Measurements from ENCODE around the gene PCBP1. TPM values are rescaled to one million over a fixed set of nuclear protein-coding genes. Genes with fewer than 3 reads are reported as not detected.

Gene PCBP1
- total RNA-seq, 1 donor from 2014 or later: 210 TPM

DNA sequence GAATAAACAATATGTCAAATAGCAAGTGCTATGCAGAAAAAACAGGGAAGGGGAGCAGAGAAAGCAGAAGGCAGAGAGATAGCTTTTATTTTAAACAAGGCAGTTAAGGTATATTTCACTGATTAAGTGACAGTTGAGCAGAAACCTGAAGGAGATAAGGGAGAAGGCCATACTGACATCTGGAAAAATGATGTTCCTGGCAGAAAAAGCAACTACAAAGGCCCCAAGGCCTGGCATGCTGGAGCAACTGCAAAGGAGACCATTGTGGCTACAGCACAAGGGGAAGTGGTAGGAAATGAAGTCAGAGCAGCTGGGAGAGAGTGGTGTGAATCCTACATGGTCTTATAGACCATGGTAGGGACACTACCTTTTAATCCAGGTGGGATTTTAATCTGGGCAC lies 8.9 kb upstream of the PCBP1 start:
- Histone ChIP-seq H3K9me3 (no peaks in the 10 kb centered on the region), H3K4me3 (no peak overlapping the region), H3K27ac (no peak overlapping the region), H3K27me3 (no peaks in the 10 kb centered on the region), H3K4me1 (peaks cover 29% of the 10 kb centered on the region), H3K36me3 (peaks cover 5 to 57% of the 10 kb centered on the region in 2 donors)
- TF ChIP-seq, protein P1, sequence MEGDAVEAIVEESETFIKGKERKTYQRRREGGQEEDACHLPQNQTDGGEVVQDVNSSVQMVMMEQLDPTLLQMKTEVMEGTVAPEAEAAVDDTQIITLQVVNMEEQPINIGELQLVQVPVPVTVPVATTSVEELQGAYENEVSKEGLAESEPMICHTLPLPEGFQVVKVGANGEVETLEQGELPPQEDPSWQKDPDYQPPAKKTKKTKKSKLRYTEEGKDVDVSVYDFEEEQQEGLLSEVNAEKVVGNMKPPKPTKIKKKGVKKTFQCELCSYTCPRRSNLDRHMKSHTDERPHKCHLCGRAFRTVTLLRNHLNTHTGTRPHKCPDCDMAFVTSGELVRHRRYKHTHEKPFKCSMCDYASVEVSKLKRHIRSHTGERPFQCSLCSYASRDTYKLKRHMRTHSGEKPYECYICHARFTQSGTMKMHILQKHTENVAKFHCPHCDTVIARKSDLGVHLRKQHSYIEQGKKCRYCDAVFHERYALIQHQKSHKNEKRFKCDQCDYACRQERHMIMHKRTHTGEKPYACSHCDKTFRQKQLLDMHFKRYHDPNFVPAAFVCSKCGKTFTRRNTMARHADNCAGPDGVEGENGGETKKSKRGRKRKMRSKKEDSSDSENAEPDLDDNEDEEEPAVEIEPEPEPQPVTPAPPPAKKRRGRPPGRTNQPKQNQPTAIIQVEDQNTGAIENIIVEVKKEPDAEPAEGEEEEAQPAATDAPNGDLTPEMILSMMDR (IDR thresholded peaks at IDR 0.05): no peak
- TF ChIP-seq POLR2A (IDR thresholded peaks at IDR 0.05): no peak
- no peak for TF ChIP-seq POLR2AphosphoS5 (IDR thresholded peaks at IDR 0.05; ENCODE audit: insufficient read depth in 1 of 2, low read depth in 1 of 2)
- no peak for DNase-seq (ENCODE audit: extremely low spot score in 2 of 2)
- intact Hi-C loops (cut with DNase I): no loop called here

DNA sequence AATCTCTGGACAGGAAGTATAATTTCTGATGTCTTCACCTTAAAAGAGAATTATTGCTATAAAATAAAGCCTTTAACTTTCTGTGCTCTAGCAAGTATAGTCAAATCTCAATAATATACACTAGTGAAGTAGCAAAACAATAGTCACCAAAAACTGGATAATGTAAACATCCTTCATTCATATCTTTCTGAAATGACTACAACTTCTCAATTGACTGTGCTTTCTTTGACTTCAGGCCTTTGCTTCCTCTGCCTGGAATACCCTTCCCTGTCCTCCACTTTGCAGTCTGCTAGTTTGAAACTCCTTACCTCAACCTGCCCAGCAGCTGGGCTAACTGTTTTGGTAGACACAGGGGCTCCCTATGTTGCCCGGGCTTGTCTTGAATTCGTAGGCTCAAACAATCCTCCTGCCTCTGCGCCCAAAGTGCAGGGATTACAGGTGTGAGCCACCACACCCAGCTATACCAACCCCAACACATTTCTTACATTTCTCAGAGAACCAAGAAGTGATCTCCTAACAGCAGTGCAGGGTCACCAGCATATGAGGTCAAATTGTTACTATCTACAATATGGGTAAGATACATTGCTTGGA lies 6.6 kb upstream of the PCBP1 start:
- no peak overlapping the region for H3K4me3 ChIP-seq
- H3K9me3 ChIP-seq: no peaks in the 10 kb centered on the region
- H3K36me3 ChIP-seq: peaks cover 5 to 56% of the 10 kb centered on the region in 2 donors
- intact Hi-C loops (cut with DNase I): no loop called here
- TF ChIP-seq POLR2A (IDR thresholded peaks at IDR 0.05) (no peak), POLR2AphosphoS5 (IDR thresholded peaks at IDR 0.05; ENCODE audit: insufficient read depth in 1 of 2, low read depth in 1 of 2) (no peak)
- TF ChIP-seq, protein P1 (IDR thresholded peaks at IDR 0.05): no peak
- no peak for DNase-seq (ENCODE audit: extremely low spot score in 2 of 2)
- no peaks in the 10 kb centered on the region for H3K27me3 ChIP-seq
- peak overlapping the region; percentile 66 for H3K27ac ChIP-seq
- peaks cover 53% of the 10 kb centered on the region for H3K4me1 ChIP-seq

DNA sequence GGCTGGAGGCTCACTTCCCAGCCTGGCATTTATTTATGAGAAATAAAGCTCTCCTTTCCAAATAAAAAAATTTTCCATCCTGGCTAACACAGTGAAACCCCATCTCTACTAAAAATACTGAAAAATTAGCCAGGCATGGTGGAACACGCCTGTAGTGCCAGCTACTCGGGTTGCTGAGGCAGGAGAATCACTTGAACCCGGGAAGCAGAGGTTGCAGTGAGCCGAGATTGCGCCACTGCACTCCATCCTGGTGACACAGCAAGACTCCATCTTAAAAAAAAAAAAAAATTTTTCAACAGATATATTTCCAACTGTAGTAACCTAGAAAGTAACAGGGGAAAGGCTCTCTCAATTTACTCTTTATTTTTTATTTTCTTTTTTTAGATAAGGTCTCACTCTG lies 6.1 kb upstream of the PCBP1 start:
- peak overlapping the region; percentile 66 for H3K27ac ChIP-seq

DNA sequence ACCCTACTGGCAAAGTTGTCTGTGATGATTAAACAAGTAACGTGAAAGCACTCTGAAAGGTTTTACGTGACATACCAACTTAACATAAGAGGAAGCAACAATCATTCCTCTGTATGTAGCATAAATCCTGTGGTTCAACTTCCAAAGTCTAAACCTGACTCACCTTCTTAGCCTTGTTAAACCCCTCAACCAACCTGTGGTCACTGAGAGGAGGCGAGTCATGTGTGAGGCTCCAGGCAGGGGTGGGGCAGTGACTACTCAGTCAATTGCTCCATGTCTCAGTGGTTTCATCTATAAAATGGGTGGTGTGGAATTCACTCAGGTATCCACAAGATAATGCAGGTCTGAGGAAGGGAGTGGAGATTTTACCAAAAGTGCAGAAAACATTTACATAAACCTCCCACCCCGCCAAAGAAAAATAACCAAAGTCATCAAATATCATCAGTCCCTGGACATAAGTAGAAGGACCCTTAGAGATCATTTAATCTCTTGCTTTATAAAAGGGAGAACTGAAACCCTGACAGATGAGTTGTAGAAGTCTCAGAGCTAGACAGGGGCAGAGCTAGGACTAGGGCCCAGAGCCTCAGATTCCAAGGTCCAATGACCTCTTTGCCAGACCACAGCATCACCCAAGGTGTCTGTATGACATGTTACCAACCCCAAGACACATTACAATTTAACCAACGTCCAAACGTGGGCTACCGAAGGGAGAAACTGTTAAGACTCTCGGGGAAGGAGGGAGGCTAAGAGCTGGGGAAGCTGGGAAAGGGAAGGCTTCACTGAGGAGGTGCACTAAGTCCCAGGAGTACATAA lies 3.7 kb upstream of the PCBP1 start:
- H3K4me3 ChIP-seq: no peak overlapping the region
- H3K9me3 ChIP-seq: no peaks in the 10 kb centered on the region
- H3K4me1 ChIP-seq: peaks cover 53% of the 10 kb centered on the region
- H3K36me3 ChIP-seq: peaks cover 5 to 35% of the 10 kb centered on the region in 2 donors
- no peaks in the 10 kb centered on the region for H3K27me3 ChIP-seq
- intact Hi-C loops (cut with DNase I): no loop called here
- peak overlapping the region; percentile 100 for H3K27ac ChIP-seq
- DNase-seq (ENCODE audit: extremely low spot score in 2 of 2): no peak
- no peak for TF ChIP-seq POLR2AphosphoS5 (IDR thresholded peaks at IDR 0.05; ENCODE audit: insufficient read depth in 1 of 2, low read depth in 1 of 2)
- no peak for TF ChIP-seq POLR2A (IDR thresholded peaks at IDR 0.05)
- TF ChIP-seq, protein P1 (IDR thresholded peaks at IDR 0.05): no peak

More for the DNA sequence above, 6.1 kb upstream of the PCBP1 start:
- H3K4me1 ChIP-seq: peaks cover 56% of the 10 kb centered on the region
- H3K4me3 ChIP-seq: no peak overlapping the region
- no peaks in the 10 kb centered on the region for H3K27me3 ChIP-seq
- intact Hi-C loops (cut with DNase I): no loop called here
- no peak for TF ChIP-seq POLR2AphosphoS5 (IDR thresholded peaks at IDR 0.05; ENCODE audit: insufficient read depth in 1 of 2, low read depth in 1 of 2)
- TF ChIP-seq, protein P1 (IDR thresholded peaks at IDR 0.05): no peak
- H3K36me3 ChIP-seq: peaks cover 5 to 51% of the 10 kb centered on the region in 2 donors
- DNase-seq (ENCODE audit: extremely low spot score in 2 of 2): no peak
- H3K9me3 ChIP-seq: no peaks in the 10 kb centered on the region

All from vagina (tissue), 2 donors.